Psoas muscle (tissue), 8 donors: ENCODE measurements around the gene SUMF1. TPM values are rescaled to one million over a fixed set of nuclear protein-coding genes. Genes with fewer than 3 reads are reported as not detected.

ENCODE experiments used
- ATAC-seq, 4 donors: fragments of 200-7000 bp; cut with Tn5 transposase; one replicate each; pipeline ENCODE4 v1.9.1; 2020; ENCODE audit warnings: moderate library complexity in 3 of 4, mild to moderate bottlenecking in 2 of 4
- DNase-seq, 2 donors: peaks; one replicate each; pipeline ENCODE4 v3.0.0-alpha.2; 2020
- H3K27ac ChIP-seq: fragments of 200-600 bp; one replicate; pipeline ENCODE4 v1.8.0; 2022
- H3K27me3 ChIP-seq, 3 donors: fragments of 200-600 bp in 1 of 3; one replicate each; pipeline versions ENCODE4 v1.6.1 to v1.8.0; 2013 to 2022; ENCODE audit warnings: low read length in 2 of 3, mild to moderate bottlenecking in 2 of 3, moderate library complexity in 1 of 3; ENCODE audit not compliant: insufficient read depth in 3 of 3
- H3K36me3 ChIP-seq, 2 donors: fragments of 200-600 bp in 1 of 2; one replicate each; pipeline versions ENCODE4 v1.6.1 to v1.8.0; 2013 to 2022; ENCODE audit warnings: low read depth in 1 of 2, mild to moderate bottlenecking in 1 of 2, moderate library complexity in 1 of 2; ENCODE audit not compliant: insufficient read depth in 1 of 2
- H3K4me1 ChIP-seq: fragments of 200-600 bp; one replicate; pipeline ENCODE4 v1.8.0; 2022
- H3K4me3 ChIP-seq: fragments of 200-600 bp; one replicate; pipeline ENCODE4 v1.8.0; 2022; ENCODE audit warnings: mild to moderate bottlenecking
- H3K9me3 ChIP-seq: fragments of 200-600 bp; one replicate; pipeline ENCODE4 v1.8.0; 2022
- WGBS, 3 donors: extraction: QIAGEN DNeasy Blood & Tissue Kit; methylation state at CpG; one replicate each; pipeline versions ENCODE4 v1.1.6 to v1.1.7; 2013; 5-methylcytosine and 5-hydroxymethylcytosine counted together
- intact Hi-C, 2 donors: fragments of 100-400 bp; cut with DNase I; formaldehyde crosslinking; loops; one replicate each; pipeline versions ENCODE4 v1.11.0 to v1.14.2; 2022
- polyA plus RNA-seq, 3 donors: library from polyadenylated mRNA; stranded (reverse); fragments of 200-250 nt; gene quantifications; one replicate each; pipeline ENCODE4 v1.2.3, GENCODE V29; 2013
- total RNA-seq, 4 donors: library from RNA; stranded (reverse); fragmentation: NEBNext Ultra II Directional in 2 of 4; extraction: Animal tissue kit (Norgen Biotek cat#: 25700) in 2 of 4; gene quantifications; one replicate each; pipeline versions ENCODE4 v1.2.1 to v1.2.4, GENCODE V29; 2021 to 2023
- TF ChIP-seq, protein P1 (sequence below): fragments of 200-600 bp; IDR thresholded peaks from one replicate; pipeline ENCODE4 v1.8.0; 2022; ENCODE audit warnings: antibody characterized with exemption
- donor health status: healthy with polysubstance abuse.
- donor health status: DM: no; HTN: no; CAD: no; lungs with moderate emphysema.
- donor health status: Bipolar disorder and iron deficiency.
- donor health status: healthy.
- donor health status: DM: yes; HTN: yes; CAD: no.
- donor health status: DM: no; HTN: no; CAD: no.
- donor health status: DM: no; HTN: no; CAD: no.
- donor health status: DM: yes; HTN: yes; CAD: no.

SUMF1 gene
- total and polyA plus RNA-seq, 7 donors: 3.0 to 7.6 (median 5.0) TPM

DNA sequence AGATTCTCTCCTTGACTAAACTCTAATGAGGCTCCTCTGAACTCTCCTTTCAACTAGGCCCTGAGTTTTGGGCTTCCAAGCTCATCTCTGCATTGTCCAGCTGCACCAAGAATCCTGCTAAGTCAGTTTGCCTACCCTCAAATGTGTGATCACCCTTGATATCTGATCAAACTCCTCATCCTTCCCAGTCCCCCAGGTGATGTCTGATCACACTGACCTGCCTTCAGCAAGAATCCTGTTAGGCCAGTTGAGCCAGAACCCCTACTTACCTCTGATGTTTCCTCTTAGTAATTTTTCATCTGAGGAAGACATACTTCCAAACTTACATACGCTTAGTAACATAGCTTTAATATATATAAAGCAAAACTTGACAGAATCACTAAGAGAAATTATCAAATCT is 28.8 kb downstream of the SUMF1 start:
- no peaks in the 10 kb centered on the region for H3K27me3 ChIP-seq
- ATAC-seq: no peak

GRCh38 chr3:4432259-4432658 is 34.8 kb downstream of the SUMF1 start:
- intact Hi-C loops: no loop called here
- H3K27me3 ChIP-seq: no peaks in the 10 kb centered on the region
- no peaks in the 10 kb centered on the region for H3K4me1 ChIP-seq
- no peaks in the 10 kb centered on the region for H3K9me3 ChIP-seq
- no peak overlapping the region for H3K4me3 ChIP-seq
- TF ChIP-seq, protein P1, sequence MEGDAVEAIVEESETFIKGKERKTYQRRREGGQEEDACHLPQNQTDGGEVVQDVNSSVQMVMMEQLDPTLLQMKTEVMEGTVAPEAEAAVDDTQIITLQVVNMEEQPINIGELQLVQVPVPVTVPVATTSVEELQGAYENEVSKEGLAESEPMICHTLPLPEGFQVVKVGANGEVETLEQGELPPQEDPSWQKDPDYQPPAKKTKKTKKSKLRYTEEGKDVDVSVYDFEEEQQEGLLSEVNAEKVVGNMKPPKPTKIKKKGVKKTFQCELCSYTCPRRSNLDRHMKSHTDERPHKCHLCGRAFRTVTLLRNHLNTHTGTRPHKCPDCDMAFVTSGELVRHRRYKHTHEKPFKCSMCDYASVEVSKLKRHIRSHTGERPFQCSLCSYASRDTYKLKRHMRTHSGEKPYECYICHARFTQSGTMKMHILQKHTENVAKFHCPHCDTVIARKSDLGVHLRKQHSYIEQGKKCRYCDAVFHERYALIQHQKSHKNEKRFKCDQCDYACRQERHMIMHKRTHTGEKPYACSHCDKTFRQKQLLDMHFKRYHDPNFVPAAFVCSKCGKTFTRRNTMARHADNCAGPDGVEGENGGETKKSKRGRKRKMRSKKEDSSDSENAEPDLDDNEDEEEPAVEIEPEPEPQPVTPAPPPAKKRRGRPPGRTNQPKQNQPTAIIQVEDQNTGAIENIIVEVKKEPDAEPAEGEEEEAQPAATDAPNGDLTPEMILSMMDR: no peak
- DNase-seq (no peak), ATAC-seq (no peak)
- H3K27ac ChIP-seq: no peak overlapping the region
- no peaks in the 10 kb centered on the region for H3K36me3 ChIP-seq

More for the DNA sequence above, 28.8 kb downstream of the SUMF1 start:
- H3K4me1 ChIP-seq: no peaks in the 10 kb centered on the region
- TF ChIP-seq, protein P1: no peak
- H3K9me3 ChIP-seq: no peaks in the 10 kb centered on the region
- peaks cover 0 to 5% of the 10 kb centered on the region in 2 donors for H3K36me3 ChIP-seq
- H3K4me3 ChIP-seq: no peak overlapping the region
- intact Hi-C loops: no loop called here
- 94 to 100% (median 98%) methylated on average over 1 of the region's 1 CpG for WGBS, 3 donors
- no peak overlapping the region for H3K27ac ChIP-seq
- no peak for DNase-seq

GRCh38 chr3:4429648-4430350 is 37.3 kb downstream of the SUMF1 start:
- DNase-seq (no peak), ATAC-seq (no peak)
- Histone ChIP-seq H3K27me3 (no peaks in the 10 kb centered on the region), H3K9me3 (no peaks in the 10 kb centered on the region), H3K4me1 (no peaks in the 10 kb centered on the region), H3K36me3 (no peaks in the 10 kb centered on the region), H3K4me3 (no peak overlapping the region), H3K27ac (no peak overlapping the region)
- TF ChIP-seq, protein P1: no peak
- 55 to 69% (median 58%) methylated on average over 6 of the region's 6 CpGs for WGBS, 3 donors
- intact Hi-C loops: no loop called here

DNA sequence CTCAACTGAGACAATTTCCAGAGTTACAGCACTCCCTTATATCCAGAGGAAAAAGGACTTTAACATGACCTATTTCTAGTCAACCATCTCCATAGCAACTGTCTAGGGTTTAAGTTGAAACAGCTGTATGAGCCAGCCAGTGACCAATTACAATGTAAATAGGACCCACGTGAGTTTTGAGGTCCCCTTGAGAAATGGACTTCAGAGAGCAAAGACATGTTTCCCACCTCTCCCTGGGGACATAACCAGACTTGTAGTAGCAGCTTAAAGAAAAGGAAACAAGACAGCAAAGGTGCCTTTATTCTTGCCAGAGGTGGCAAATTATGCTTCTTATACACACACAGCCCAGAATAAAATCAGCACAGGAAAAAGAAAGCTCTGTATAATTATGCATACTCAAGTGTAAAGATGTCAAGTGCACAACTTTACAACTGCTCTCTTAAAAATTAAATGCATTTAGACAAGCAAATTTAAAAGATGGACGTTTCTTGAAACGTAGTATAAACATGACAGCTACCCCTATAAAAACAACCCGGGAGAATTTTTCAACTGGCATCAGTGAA is 40.2 kb downstream of the SUMF1 start:
- ATAC-seq (no peak), DNase-seq (no peak)
- 46 to 58% (median 47%) methylated on average over 4 of the region's 4 CpGs for WGBS, 3 donors

More for the DNA sequence above, 40.2 kb downstream of the SUMF1 start:
- H3K4me3 ChIP-seq: no peak overlapping the region
- H3K27me3 ChIP-seq: no peaks in the 10 kb centered on the region
- no peaks in the 10 kb centered on the region for H3K4me1 ChIP-seq
- H3K9me3 ChIP-seq: no peaks in the 10 kb centered on the region
- TF ChIP-seq, protein P1: no peak
- H3K36me3 ChIP-seq: no peaks in the 10 kb centered on the region
- intact Hi-C loops: no loop called here
- no peak overlapping the region for H3K27ac ChIP-seq
